Endothelial cell (in vitro differentiated cells): ENCODE data around the gene CXCL8. TPM values are rescaled to one million over a fixed set of nuclear protein-coding genes. Genes with fewer than 3 reads are reported as not detected.

ENCODE experiments used
- DNase-seq: peaks from one replicate; pipeline ENCODE4 v3.0.0; 2021; ENCODE audit warnings: low spot score
- H3K27ac Mint-ChIP-seq: one replicate; pipeline ENCODE4 v1.8.0; 2021; ENCODE audit warnings: mixed read lengths, inconsistent platforms; ENCODE audit not compliant: unreplicated experiment
- H3K27me3 Mint-ChIP-seq: one replicate; pipeline ENCODE4 v1.8.0; 2021; ENCODE audit warnings: mild to moderate bottlenecking, moderate library complexity, mixed read lengths, inconsistent platforms; ENCODE audit not compliant: unreplicated experiment
- H3K36me3 Mint-ChIP-seq: one replicate; pipeline ENCODE4 v1.8.0; 2021; ENCODE audit warnings: mild to moderate bottlenecking, low read depth, mixed read lengths, inconsistent platforms; ENCODE audit not compliant: unreplicated experiment
- H3K4me1 Mint-ChIP-seq: one replicate; pipeline ENCODE4 v1.8.0; 2021; ENCODE audit warnings: mild to moderate bottlenecking, mixed read lengths, inconsistent platforms; ENCODE audit not compliant: unreplicated experiment
- H3K4me3 Mint-ChIP-seq: one replicate; pipeline ENCODE4 v1.8.0; 2021; ENCODE audit warnings: mild to moderate bottlenecking, mixed read lengths, inconsistent platforms; ENCODE audit not compliant: unreplicated experiment
- H3K9me3 Mint-ChIP-seq: one replicate; pipeline ENCODE4 v1.8.0; 2021; ENCODE audit warnings: mixed read lengths, inconsistent platforms; ENCODE audit not compliant: unreplicated experiment
- CTCF ChIP-seq: fragments of 200-600 bp; sonication (generic); IDR thresholded peaks from one replicate; pipeline ENCODE4 v1.5.0; 2021; ENCODE audit warnings: antibody characterized with exemption; ENCODE audit not compliant: unreplicated experiment
- total RNA-seq: library from RNA; stranded (reverse); fragmentation: NEBNext Ultra II Directional; extraction: Animal tissue kit (Norgen Biotek cat#: 25700); gene quantifications from one replicate; pipeline ENCODE4 v1.2.1, GENCODE V29; 2021; ENCODE audit not compliant: unreplicated experiment

The CXCL8 gene
- total RNA-seq, 1 donor from 2014 or later: not detected

GRCh38 chr4:73777612-73778011 lies 37.2 kb downstream of the CXCL8 start:
- H3K36me3 Mint-ChIP-seq: no peaks in the 10 kb centered on the region
- H3K27ac Mint-ChIP-seq: no peak overlapping the region
- H3K9me3 Mint-ChIP-seq: no peaks in the 10 kb centered on the region
- H3K4me1 Mint-ChIP-seq: no peaks in the 10 kb centered on the region
- no peak for TF ChIP-seq CTCF
- no peak for DNase-seq
- H3K27me3 Mint-ChIP-seq: peaks cover 1% of the 10 kb centered on the region
- no peak overlapping the region for H3K4me3 Mint-ChIP-seq

- H3K27ac Mint-ChIP-seq: no peak overlapping the region
- no peaks in the 10 kb centered on the region for H3K36me3 Mint-ChIP-seq
- TF ChIP-seq CTCF: no peak
- H3K27me3 Mint-ChIP-seq: no peaks in the 10 kb centered on the region
- no peak overlapping the region for H3K4me3 Mint-ChIP-seq
- DNase-seq: no peak
- H3K9me3 Mint-ChIP-seq: no peaks in the 10 kb centered on the region
- no peaks in the 10 kb centered on the region for H3K4me1 Mint-ChIP-seq
Measured at GRCh38 chr4:73780243-73780642, 39.9 kb downstream of the CXCL8 start.

GRCh38 chr4:73780834-73781233 lies 40.5 kb downstream of the CXCL8 start:
- Mint-ChIP-seq H3K4me1 (no peaks in the 10 kb centered on the region), H3K27ac (no peak overlapping the region), H3K36me3 (no peaks in the 10 kb centered on the region), H3K4me3 (no peak overlapping the region), H3K27me3 (no peaks in the 10 kb centered on the region), H3K9me3 (no peaks in the 10 kb centered on the region)
- TF ChIP-seq CTCF: no peak
- DNase-seq: no peak

DNA sequence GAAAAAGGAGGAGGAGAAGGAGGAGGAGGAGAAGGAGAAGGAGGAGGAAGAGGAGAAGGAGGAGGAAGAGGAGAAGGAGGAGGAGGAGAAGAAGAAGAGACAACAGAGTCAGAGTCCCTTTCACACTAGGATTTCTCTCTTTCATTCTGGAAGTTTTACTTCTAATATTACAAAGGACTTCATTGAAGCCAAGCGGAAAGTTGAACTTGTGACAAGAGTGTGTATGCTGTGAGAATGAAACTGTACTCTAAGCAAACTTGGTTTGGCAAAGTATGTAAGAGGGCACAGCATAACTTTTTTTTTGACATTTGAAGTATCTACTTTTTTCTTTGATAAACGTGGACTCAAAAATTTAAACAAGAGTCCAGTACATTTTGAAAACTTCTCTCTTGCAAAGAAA lies 48.0 kb downstream of the CXCL8 start:
- Mint-ChIP-seq H3K27ac (no peak overlapping the region), H3K36me3 (no peaks in the 10 kb centered on the region)

More for the DNA sequence above, 48.0 kb downstream of the CXCL8 start:
- Mint-ChIP-seq H3K27me3 (no peaks in the 10 kb centered on the region), H3K9me3 (no peaks in the 10 kb centered on the region), H3K4me1 (no peaks in the 10 kb centered on the region), H3K4me3 (no peak overlapping the region)
- no peak for TF ChIP-seq CTCF
- no peak for DNase-seq

Other genes with a start within 250 kb of the CXCL8 start
- not detected for gene RASSF6, start 120.1 kb upstream of the CXCL8 start, total RNA-seq
- gene CXCL6, start 96.1 kb downstream of the CXCL8 start, total RNA-seq: 0.15 TPM
- gene PF4V1, start 112.7 kb downstream of the CXCL8 start, total RNA-seq: not detected
- gene CXCL1, start 128.8 kb downstream of the CXCL8 start, total RNA-seq: 1.7 TPM
- gene PF4, start 241.5 kb downstream of the CXCL8 start, total RNA-seq: 11.6 TPM
- not detected for gene PPBP, start 247.6 kb downstream of the CXCL8 start, total RNA-seq